ENCODE measurements around the gene ATP5MG. TPM values are rescaled to one million over a fixed set of nuclear protein-coding genes. Genes with fewer than 3 reads are reported as not detected.

Gene ATP5MG
- total RNA-seq, 6 donors from 2014 or later: 22.2 to 178 (median 58.0) TPM

- Histone ChIP-seq H3K4me1 (peaks cover 57 to 73% (median 65%) of the 10 kb centered on the region in 4 donors), H3K27me3 (peaks cover 0 to 4% (median 2%) of the 10 kb centered on the region in 4 donors), H3K9me3 (no peaks in the 10 kb centered on the region), H3K4me3 (peak overlapping the region; percentile 13 to 99 (median 88)), H3K27ac (peak overlapping the region; percentile 87 to 94 (median 90)), H3K36me3 (no peaks in the 10 kb centered on the region)
- DNase-seq (peak in 1 of 2 donors; percentile 58), ATAC-seq (ENCODE audit: low FRiP score in 2 of 2) (peak in 1 of 2 donors; percentile 22)
- 0 to 1% methylated on average over 14 of the region's 14 CpGs for WGBS, 2 donors
- TF ChIP-seq EP300 (IDR thresholded peaks at IDR 0.05): no peak
- peak in 1 of 2 donors; percentile 8 for TF ChIP-seq POLR2AphosphoS5 (IDR thresholded peaks at IDR 0.05)
Measured at GRCh38 chr11:118438314-118438931, 37.0 kb downstream of the ATP5MG start.

- peaks cover 50 to 71% (median 66%) of the 10 kb centered on the region in 4 donors for H3K4me1 ChIP-seq
- H3K4me3 ChIP-seq: no peak overlapping the region
- no peak overlapping the region for H3K27ac ChIP-seq
- ATAC-seq (ENCODE audit: low FRiP score in 2 of 2) (no peak), DNase-seq (no peak)
- H3K36me3 ChIP-seq: no peaks in the 10 kb centered on the region
- no peaks in the 10 kb centered on the region for H3K9me3 ChIP-seq
- peaks cover 0 to 4% (median 2%) of the 10 kb centered on the region in 4 donors for H3K27me3 ChIP-seq
- TF ChIP-seq POLR2AphosphoS5 (IDR thresholded peaks at IDR 0.05) (no peak), POLR2A (IDR thresholded peaks at IDR 0.05) (no peak), EP300 (IDR thresholded peaks at IDR 0.05) (no peak)
Measured at GRCh38 chr11:118439646-118440045, 38.2 kb downstream of the ATP5MG start.

- no peak for ATAC-seq (ENCODE audit: low FRiP score in 2 of 2)
- 36 to 49% methylated on average over 3 of the region's 3 CpGs for WGBS, 2 donors
- TF ChIP-seq CTCF (IDR thresholded peaks at IDR 0.05) (no peak), POLR2A (IDR thresholded peaks at IDR 0.05) (no peak), EP300 (IDR thresholded peaks at IDR 0.05) (no peak)
- no peak for DNase-seq
- Histone ChIP-seq H3K4me3 (no peak overlapping the region), H3K36me3 (no peaks in the 10 kb centered on the region), H3K27me3 (no peaks in the 10 kb centered on the region), H3K27ac (no peak overlapping the region), H3K9me3 (no peaks in the 10 kb centered on the region), H3K4me1 (peaks cover 50 to 65% (median 65%) of the 10 kb centered on the region in 4 donors)
Measured at GRCh38 chr11:118441770-118442275, 40.4 kb downstream of the ATP5MG start.

- WGBS, 2 donors: 69 to 80% methylated on average over 3 of the region's 3 CpGs
- no peak for DNase-seq
- TF ChIP-seq CTCF (IDR thresholded peaks at IDR 0.05): no peak
- TF ChIP-seq POLR2A (IDR thresholded peaks at IDR 0.05): no peak
- TF ChIP-seq EP300 (IDR thresholded peaks at IDR 0.05): no peak
- no peak for TF ChIP-seq POLR2AphosphoS5 (IDR thresholded peaks at IDR 0.05)
- Histone ChIP-seq H3K9me3 (no peaks in the 10 kb centered on the region), H3K36me3 (no peaks in the 10 kb centered on the region), H3K27me3 (no peaks in the 10 kb centered on the region), H3K4me3 (no peak overlapping the region), H3K27ac (no peak overlapping the region), H3K4me1 (peaks cover 50 to 65% (median 62%) of the 10 kb centered on the region in 4 donors)
- no peak for ATAC-seq (ENCODE audit: low FRiP score in 2 of 2)
Measured at GRCh38 chr11:118442301-118442700, 40.9 kb downstream of the ATP5MG start.

- TF ChIP-seq EP300 (IDR thresholded peaks at IDR 0.05) (no peak), CTCF (IDR thresholded peaks at IDR 0.05) (no peak), POLR2AphosphoS5 (IDR thresholded peaks at IDR 0.05) (no peak), POLR2A (IDR thresholded peaks at IDR 0.05) (no peak)
- H3K36me3 ChIP-seq: no peaks in the 10 kb centered on the region
- no peak overlapping the region for H3K27ac ChIP-seq
- WGBS, 2 donors: 82% methylated on average over 4 of the region's 4 CpGs
- DNase-seq: no peak
- H3K4me1 ChIP-seq: peaks cover 49 to 64% (median 55%) of the 10 kb centered on the region in 4 donors
- no peak for ATAC-seq (ENCODE audit: low FRiP score in 2 of 2)
- no peaks in the 10 kb centered on the region for H3K27me3 ChIP-seq
- H3K9me3 ChIP-seq: no peaks in the 10 kb centered on the region
- no peak overlapping the region for H3K4me3 ChIP-seq
Measured at GRCh38 chr11:118442908-118443589, 41.6 kb downstream of the ATP5MG start.
